ENCODE measurements around the gene SLC4A3.

SLC4A3 gene

GRCh38 chr2:219661955-219662395 lies 34.5 kb downstream of the SLC4A3 start:
- no peak for DNase-seq (ENCODE audit: low spot score)
- no peak overlapping the region for H4K8ac ChIP-seq (ENCODE audit: low read depth, low read length)
- WGBS, 2 donors (ENCODE audit: extremely low coverage in 2 of 2, insufficient read length in 2 of 2, insufficient replicate concordance in 1 of 2), result no CpG with 5 or more reads among the region's 1 CpG

GRCh38 chr2:219662566-219662965 lies 35.1 kb downstream of the SLC4A3 start:
- Histone ChIP-seq H3K4me3 (ENCODE audit: low read length in 2 of 2) (no peak overlapping the region), H3K4me1 (ENCODE audit: control insufficient read depth in 2 of 2, insufficient read depth in 1 of 2, low read depth in 1 of 2, low read length in 2 of 2) (peaks cover 2 to 6% of the 10 kb centered on the region in 2 donors), H4K91ac (ENCODE audit: low read depth, low read length, poor library complexity) (no peak overlapping the region), H2BK120ac (ENCODE audit: low read depth, low read length) (no peak overlapping the region), H3K9me3 (replicated peaks in 1 of 2; ENCODE audit: control insufficient read depth in 2 of 2, insufficient read depth in 1 of 2, low read depth in 1 of 2, low read length in 2 of 2) (peaks cover 5 to 6% of the 10 kb centered on the region in 2 donors), H3K79me1 (ENCODE audit: low read depth, low read length) (no peaks in the 10 kb centered on the region), H2BK12ac (ENCODE audit: low read length) (no peak overlapping the region), H3K14ac (ENCODE audit: low read length) (no peak overlapping the region), H3K18ac (ENCODE audit: low read length) (no peak overlapping the region), H3K36me3 (replicated peaks in 1 of 2; ENCODE audit: control insufficient read depth in 2 of 2, insufficient read depth in 2 of 2, low read length in 2 of 2) (no peaks in the 10 kb centered on the region), H2BK5ac (ENCODE audit: low read length) (no peak overlapping the region), H3K27ac (replicated peaks; ENCODE audit: low read length) (no peak overlapping the region), H2AFZ (ENCODE audit: low read length) (no peak overlapping the region), H3K4me2 (ENCODE audit: insufficient read depth, low read length, poor library complexity, severe bottlenecking) (no peak overlapping the region), H2AK5ac (ENCODE audit: low read depth, low read length) (no peak overlapping the region), H3K9ac (ENCODE audit: low read depth, low read length, poor library complexity) (no peak overlapping the region), H3K4ac (ENCODE audit: low read length) (no peak overlapping the region), H2BK15ac (ENCODE audit: low read length) (no peak overlapping the region), H3K23ac (ENCODE audit: low read depth, low read length, poor library complexity) (no peak overlapping the region), H3K27me3 (ENCODE audit: control insufficient read depth in 3 of 3, insufficient read depth in 3 of 3, low read depth in 1 of 3, low read length in 3 of 3) (peaks cover 0 to 10% (median 0%) of the 10 kb centered on the region in 3 experiments), H4K8ac (ENCODE audit: low read depth, low read length) (no peak overlapping the region)
- DNase-seq (ENCODE audit: low spot score), result no peak

More at GRCh38 chr2:219661955-219662395, 34.5 kb downstream of the SLC4A3 start:
- Histone ChIP-seq H3K79me1 (ENCODE audit: low read depth, low read length) (no peaks in the 10 kb centered on the region), H3K4me3 (ENCODE audit: low read length in 2 of 2) (no peak overlapping the region), H2BK5ac (ENCODE audit: low read length) (no peak overlapping the region), H2BK15ac (ENCODE audit: low read length) (no peak overlapping the region), H3K23ac (ENCODE audit: low read depth, low read length, poor library complexity) (no peak overlapping the region), H3K4me2 (ENCODE audit: insufficient read depth, low read length, poor library complexity, severe bottlenecking) (no peak overlapping the region), H3K9ac (ENCODE audit: low read depth, low read length, poor library complexity) (no peak overlapping the region), H3K27me3 (ENCODE audit: control insufficient read depth in 3 of 3, insufficient read depth in 3 of 3, low read depth in 1 of 3, low read length in 3 of 3) (peaks cover 0 to 10% (median 0%) of the 10 kb centered on the region in 3 experiments), H2BK12ac (ENCODE audit: low read length) (no peak overlapping the region), H3K4me1 (ENCODE audit: control insufficient read depth in 2 of 2, insufficient read depth in 1 of 2, low read depth in 1 of 2, low read length in 2 of 2) (peaks cover 2 to 6% of the 10 kb centered on the region in 2 donors), H2AFZ (ENCODE audit: low read length) (no peak overlapping the region), H3K14ac (ENCODE audit: low read length) (no peak overlapping the region), H3K18ac (ENCODE audit: low read length) (no peak overlapping the region), H3K4ac (ENCODE audit: low read length) (no peak overlapping the region), H4K91ac (ENCODE audit: low read depth, low read length, poor library complexity) (no peak overlapping the region), H3K27ac (replicated peaks; ENCODE audit: low read length) (no peak overlapping the region), H2AK5ac (ENCODE audit: low read depth, low read length) (no peak overlapping the region), H2BK120ac (ENCODE audit: low read depth, low read length) (no peak overlapping the region), H3K36me3 (replicated peaks in 1 of 2; ENCODE audit: control insufficient read depth in 2 of 2, insufficient read depth in 2 of 2, low read length in 2 of 2) (no peaks in the 10 kb centered on the region), H3K9me3 (replicated peaks in 1 of 2; ENCODE audit: control insufficient read depth in 2 of 2, insufficient read depth in 1 of 2, low read depth in 1 of 2, low read length in 2 of 2) (peaks cover 5 to 6% of the 10 kb centered on the region in 2 donors)

DNA sequence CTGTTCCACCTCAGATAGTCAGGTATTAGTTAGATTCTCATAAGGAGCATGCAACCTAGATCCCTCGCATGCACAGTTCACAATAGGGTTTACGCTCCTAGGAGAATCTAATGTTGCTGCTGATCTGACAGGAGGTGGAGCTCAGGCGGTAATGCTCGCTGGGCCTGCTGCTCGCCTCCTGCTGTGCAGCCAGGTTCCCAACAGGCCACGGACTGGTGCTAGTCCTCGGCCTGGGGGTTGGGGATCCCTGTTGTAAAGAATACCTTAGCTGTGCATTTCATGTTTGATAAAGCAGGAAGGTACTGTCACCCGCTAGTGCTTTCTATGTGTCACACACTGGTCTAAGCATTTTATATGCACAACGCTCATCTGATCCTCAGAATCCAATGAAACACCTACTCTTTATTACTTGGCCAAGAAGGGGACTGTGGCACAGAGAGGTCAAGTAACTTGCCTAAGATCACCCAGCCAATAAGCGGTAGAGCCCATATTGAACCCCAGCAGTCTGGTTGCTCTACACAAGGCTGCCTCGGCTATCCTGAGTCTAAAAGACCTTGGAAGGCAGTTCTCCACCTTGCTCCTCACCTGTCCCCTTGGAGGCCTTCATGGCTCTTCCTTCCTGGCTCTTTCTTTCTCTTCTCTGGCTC lies 35.8 kb downstream of the SLC4A3 start:
- WGBS, 2 donors (ENCODE audit: extremely low coverage in 2 of 2, insufficient read length in 2 of 2, insufficient replicate concordance in 1 of 2), result no CpG with 5 or more reads among the region's 11 CpGs
- no peak for DNase-seq (ENCODE audit: low spot score)
- no peaks in the 10 kb centered on the region for H3K36me3 ChIP-seq (replicated peaks in 1 of 2; ENCODE audit: control insufficient read depth in 2 of 2, insufficient read depth in 2 of 2, low read length in 2 of 2)
- no peak overlapping the region for H3K18ac ChIP-seq (ENCODE audit: low read length)
- no peak overlapping the region for H2BK15ac ChIP-seq (ENCODE audit: low read length)
- H3K4me1 ChIP-seq (ENCODE audit: control insufficient read depth in 2 of 2, insufficient read depth in 1 of 2, low read depth in 1 of 2, low read length in 2 of 2), result peaks cover 2 to 6% of the 10 kb centered on the region in 2 donors
- H3K4me3 ChIP-seq (ENCODE audit: low read length in 2 of 2), result no peak overlapping the region
- H3K4me2 ChIP-seq (ENCODE audit: insufficient read depth, low read length, poor library complexity, severe bottlenecking), result no peak overlapping the region
- no peak overlapping the region for H2AFZ ChIP-seq (ENCODE audit: low read length)
- no peak overlapping the region for H2BK12ac ChIP-seq (ENCODE audit: low read length)
- H3K4ac ChIP-seq (ENCODE audit: low read length), result no peak overlapping the region
- no peaks in the 10 kb centered on the region for H3K79me1 ChIP-seq (ENCODE audit: low read depth, low read length)
- H3K9ac ChIP-seq (ENCODE audit: low read depth, low read length, poor library complexity), result no peak overlapping the region
- H4K91ac ChIP-seq (ENCODE audit: low read depth, low read length, poor library complexity), result no peak overlapping the region
- H2BK5ac ChIP-seq (ENCODE audit: low read length), result no peak overlapping the region
- peaks cover 5 to 6% of the 10 kb centered on the region in 2 donors for H3K9me3 ChIP-seq (replicated peaks in 1 of 2; ENCODE audit: control insufficient read depth in 2 of 2, insufficient read depth in 1 of 2, low read depth in 1 of 2, low read length in 2 of 2)
- H2AK5ac ChIP-seq (ENCODE audit: low read depth, low read length), result no peak overlapping the region
- H3K23ac ChIP-seq (ENCODE audit: low read depth, low read length, poor library complexity), result no peak overlapping the region
- peaks cover 0 to 10% (median 0%) of the 10 kb centered on the region in 3 experiments for H3K27me3 ChIP-seq (ENCODE audit: control insufficient read depth in 3 of 3, insufficient read depth in 3 of 3, low read depth in 1 of 3, low read length in 3 of 3)
- no peak overlapping the region for H2BK120ac ChIP-seq (ENCODE audit: low read depth, low read length)
- H3K27ac ChIP-seq (replicated peaks; ENCODE audit: low read length), result no peak overlapping the region
- H4K8ac ChIP-seq (ENCODE audit: low read depth, low read length), result no peak overlapping the region
- H3K14ac ChIP-seq (ENCODE audit: low read length), result no peak overlapping the region

DNA sequence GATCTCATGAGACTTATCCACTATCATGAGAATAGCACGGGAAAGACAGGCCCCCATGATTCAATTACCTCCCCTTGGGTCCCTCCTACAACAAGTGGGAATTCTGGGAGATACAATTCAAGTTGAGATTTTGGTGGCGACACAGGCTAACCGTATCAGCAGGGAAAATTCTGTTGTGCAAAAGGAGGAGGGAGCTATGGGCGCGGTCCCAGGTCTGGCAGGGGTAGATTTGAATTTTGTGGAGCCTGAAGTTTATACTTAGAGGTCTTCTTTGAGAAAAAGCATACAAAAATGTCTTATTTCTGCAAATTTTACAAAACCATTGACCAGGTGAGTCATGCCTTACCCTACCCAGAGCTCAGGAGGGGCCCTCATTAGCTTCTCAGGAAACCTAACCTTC lies 36.6 kb downstream of the SLC4A3 start:
- Histone ChIP-seq H3K9me3 (replicated peaks in 1 of 2; ENCODE audit: control insufficient read depth in 2 of 2, insufficient read depth in 1 of 2, low read depth in 1 of 2, low read length in 2 of 2) (peaks cover 5 to 6% of the 10 kb centered on the region in 2 donors), H3K9ac (ENCODE audit: low read depth, low read length, poor library complexity) (no peak overlapping the region), H3K4me2 (ENCODE audit: insufficient read depth, low read length, poor library complexity, severe bottlenecking) (no peak overlapping the region), H3K23ac (ENCODE audit: low read depth, low read length, poor library complexity) (no peak overlapping the region), H3K4me1 (ENCODE audit: control insufficient read depth in 2 of 2, insufficient read depth in 1 of 2, low read depth in 1 of 2, low read length in 2 of 2) (peaks cover 2 to 6% of the 10 kb centered on the region in 2 donors), H2AK5ac (ENCODE audit: low read depth, low read length) (no peak overlapping the region), H2BK15ac (ENCODE audit: low read length) (no peak overlapping the region), H3K36me3 (replicated peaks in 1 of 2; ENCODE audit: control insufficient read depth in 2 of 2, insufficient read depth in 2 of 2, low read length in 2 of 2) (no peaks in the 10 kb centered on the region), H3K4ac (ENCODE audit: low read length) (no peak overlapping the region), H2BK120ac (ENCODE audit: low read depth, low read length) (no peak overlapping the region), H3K4me3 (ENCODE audit: low read length in 2 of 2) (no peak overlapping the region), H2BK5ac (ENCODE audit: low read length) (no peak overlapping the region), H2BK12ac (ENCODE audit: low read length) (no peak overlapping the region), H3K18ac (ENCODE audit: low read length) (no peak overlapping the region), H4K8ac (ENCODE audit: low read depth, low read length) (no peak overlapping the region), H4K91ac (ENCODE audit: low read depth, low read length, poor library complexity) (no peak overlapping the region), H3K79me1 (ENCODE audit: low read depth, low read length) (no peaks in the 10 kb centered on the region), H3K14ac (ENCODE audit: low read length) (no peak overlapping the region), H2AFZ (ENCODE audit: low read length) (no peak overlapping the region), H3K27ac (replicated peaks; ENCODE audit: low read length) (no peak overlapping the region), H3K27me3 (ENCODE audit: control insufficient read depth in 3 of 3, insufficient read depth in 3 of 3, low read depth in 1 of 3, low read length in 3 of 3) (peaks cover 0 to 14% (median 0%) of the 10 kb centered on the region in 3 experiments)
- WGBS, 2 donors (ENCODE audit: extremely low coverage in 2 of 2, insufficient read length in 2 of 2, insufficient replicate concordance in 1 of 2), result no CpG with 5 or more reads among the region's 5 CpGs
- no peak for DNase-seq (ENCODE audit: low spot score)
